Mesenchymal stem cell (in vitro differentiated cells and primary cell): Measurements from ENCODE around the gene DUS2.
"Not testable (repeated sequence)": the region's sequence is repeated elsewhere in the genome, so short reads cannot be mapped to it uniquely, and the experiment has no call there.

ENCODE experiments used
- DNase-seq: peaks from one replicate; pipeline ENCODE4 v3.0.0-alpha.2; 2013
- H2AFZ ChIP-seq: one replicate; pipeline ENCODE4 v1.6.1; 2013; ENCODE audit warnings: low read depth, mild to moderate bottlenecking, control low read depth, inconsistent platforms, low read length, moderate library complexity
- H2AK5ac ChIP-seq: 2 replicates; pipeline ENCODE4 v1.6.1; 2013; ENCODE audit warnings: low read length, moderate library complexity, mild to moderate bottlenecking, inconsistent platforms; ENCODE audit not compliant: severe bottlenecking
- H2BK120ac ChIP-seq: one replicate; pipeline ENCODE4 v1.6.1; 2013; ENCODE audit warnings: low read depth, mild to moderate bottlenecking, inconsistent platforms, low read length, moderate library complexity
- H2BK12ac ChIP-seq, 2 experiments: one replicate each; pipeline ENCODE4 v1.6.1; 2013; ENCODE audit warnings: inconsistent platforms in 2 of 2, low read length in 2 of 2, mild to moderate bottlenecking in 2 of 2, moderate library complexity in 2 of 2, control low read depth in 1 of 2
- H2BK15ac ChIP-seq: one replicate; pipeline ENCODE4 v1.6.1; 2013; ENCODE audit warnings: mild to moderate bottlenecking, low read depth, inconsistent platforms; ENCODE audit not compliant: poor library complexity, severe bottlenecking
- H2BK5ac ChIP-seq: 2 replicates; pipeline ENCODE4 v1.6.1; 2013; ENCODE audit warnings: low read depth, mild to moderate bottlenecking, low read length, control low read depth, inconsistent platforms; ENCODE audit not compliant: poor library complexity, severe bottlenecking
- H3K14ac ChIP-seq, 2 experiments: one replicate each; pipeline ENCODE4 v1.6.1; 2013; ENCODE audit warnings: inconsistent platforms in 2 of 2, low read length in 2 of 2, control low read depth in 1 of 2, mild to moderate bottlenecking in 1 of 2, moderate library complexity in 1 of 2
- H3K18ac ChIP-seq, 2 experiments: one replicate each; pipeline ENCODE4 v1.6.1; 2013; ENCODE audit warnings: inconsistent platforms in 2 of 2, low read length in 2 of 2, control low read depth in 1 of 2, low read depth in 1 of 2, mild to moderate bottlenecking in 1 of 2
- H3K23ac ChIP-seq, 2 experiments: one replicate each; pipeline ENCODE4 v1.6.1; 2013; ENCODE audit warnings: inconsistent platforms in 2 of 2, low read length in 2 of 2, mild to moderate bottlenecking in 2 of 2, moderate library complexity in 2 of 2, control low read depth in 1 of 2
- H3K27ac ChIP-seq: 2 replicates; pipeline ENCODE4 v1.5.1; 2013; ENCODE audit warnings: mild to moderate bottlenecking, moderate library complexity, low read length, control low read depth, inconsistent platforms; ENCODE audit not compliant: poor library complexity, severe bottlenecking
- H3K27me3 ChIP-seq, 2 experiments: 2 replicates each; pipeline versions ENCODE4 v1.6.1 to v1.7.0; 2013; ENCODE audit warnings: low read length in 2 of 2, mild to moderate bottlenecking in 2 of 2, moderate library complexity in 2 of 2, control low read depth in 1 of 2, inconsistent platforms in 1 of 2; ENCODE audit not compliant: control insufficient read depth in 1 of 2, insufficient read depth in 1 of 2
- H3K36me3 ChIP-seq, 2 experiments: 2 replicates each; pipeline versions ENCODE4 v1.6.1 to v1.7.0; 2013; ENCODE audit warnings: low read length in 2 of 2, control low read depth in 1 of 2, inconsistent platforms in 1 of 2, low read depth in 1 of 2, mild to moderate bottlenecking in 1 of 2; ENCODE audit not compliant: insufficient read depth in 2 of 2, control insufficient read depth in 1 of 2
- H3K4ac ChIP-seq, 2 experiments: one replicate each; pipeline ENCODE4 v1.6.1; 2013; ENCODE audit warnings: inconsistent platforms in 2 of 2, low read length in 2 of 2, mild to moderate bottlenecking in 2 of 2, moderate library complexity in 2 of 2, control low read depth in 1 of 2, low read depth in 1 of 2
- H3K4me1 ChIP-seq: 2 replicates; pipeline ENCODE4 v1.6.1; 2013; ENCODE audit warnings: low read depth, low read length, control low read depth; ENCODE audit not compliant: control insufficient read depth, insufficient read depth
- H3K4me2 ChIP-seq: 2 replicates; pipeline ENCODE4 v1.6.1; 2013; ENCODE audit warnings: low read length, mild to moderate bottlenecking, inconsistent platforms; ENCODE audit not compliant: poor library complexity, severe bottlenecking
- H3K4me3 ChIP-seq, 2 experiments: 2 replicates each; pipeline versions ENCODE4 v1.5.1 to v1.7.0; 2013; ENCODE audit warnings: low read length in 2 of 2, mild to moderate bottlenecking in 2 of 2, control low read depth in 1 of 2, low read depth in 1 of 2; ENCODE audit not compliant: insufficient read depth in 1 of 2
- H3K79me1 ChIP-seq: replicated peaks from 2 replicates; pipeline ENCODE4 v1.6.1; 2013; ENCODE audit warnings: mild to moderate bottlenecking, control low read depth, low read length, inconsistent platforms; ENCODE audit not compliant: poor library complexity, severe bottlenecking
- H3K9ac ChIP-seq: 2 replicates; pipeline ENCODE4 v1.7.0; 2013; ENCODE audit warnings: mild to moderate bottlenecking, low read length, moderate library complexity
- H3K9me3 ChIP-seq: 2 replicates; pipeline ENCODE4 v1.7.0; 2013; ENCODE audit warnings: mild to moderate bottlenecking, low read length; ENCODE audit not compliant: control insufficient read depth
- H4K8ac ChIP-seq: one replicate; pipeline ENCODE4 v1.6.1; 2013; ENCODE audit warnings: inconsistent platforms, mild to moderate bottlenecking, low read length, moderate library complexity
- H4K91ac ChIP-seq: one replicate; pipeline ENCODE4 v1.6.1; 2013; ENCODE audit warnings: mild to moderate bottlenecking, low read length, inconsistent platforms
- WGBS: methylation state at CpG from one replicate; pipeline ENCODE4 v1.1.7; 2013; ENCODE audit warnings: mixed read lengths; 5-methylcytosine and 5-hydroxymethylcytosine counted together

DUS2 gene

GRCh38 chr16:68097895-68098294 is 74.8 kb downstream of the DUS2 start:
- WGBS: 100% methylated on average over 2 of the region's 3 CpGs
- H3K18ac ChIP-seq: no peak overlapping the region

GRCh38 chr16:68100488-68100887 is 77.4 kb downstream of the DUS2 start:
- Histone ChIP-seq H3K9me3 (peaks cover 5% of the 10 kb centered on the region), H2BK12ac (no peak overlapping the region), H3K4me2 (no peak overlapping the region), H3K36me3 (no peaks in the 10 kb centered on the region), H3K23ac (no peak overlapping the region), H3K4ac (no peak overlapping the region), H2AK5ac (no peak overlapping the region), H3K4me1 (no peaks in the 10 kb centered on the region), H2BK120ac (no peak overlapping the region), H4K8ac (no peak overlapping the region), H2AFZ (no peak overlapping the region), H3K14ac (no peak overlapping the region), H2BK5ac (no peak overlapping the region), H3K79me1 (peaks cover 18% of the 10 kb centered on the region), H3K27ac (no peak overlapping the region), H3K4me3 (no peak overlapping the region), H2BK15ac (no peak overlapping the region), H3K9ac (no peak overlapping the region), H4K91ac (no peak overlapping the region), H3K18ac (no peak overlapping the region), H3K27me3 (no peaks in the 10 kb centered on the region)
- WGBS: 88% methylated on average over 4 of the region's 4 CpGs
- DNase-seq: no peak

More at GRCh38 chr16:68097895-68098294, 74.8 kb downstream of the DUS2 start:
- Histone ChIP-seq H2BK5ac (no peak overlapping the region), H3K27ac (no peak overlapping the region), H3K4me1 (no peaks in the 10 kb centered on the region), H3K4me3 (no peak overlapping the region), H2BK15ac (no peak overlapping the region), H3K23ac (no peak overlapping the region), H3K4ac (no peak overlapping the region), H3K9me3 (no peaks in the 10 kb centered on the region), H3K14ac (no peak overlapping the region), H3K9ac (no peak overlapping the region), H2AK5ac (no peak overlapping the region), H3K4me2 (no peak overlapping the region), H3K27me3 (no peaks in the 10 kb centered on the region), H3K79me1 (peaks cover 23% of the 10 kb centered on the region), H4K91ac (no peak overlapping the region), H4K8ac (no peak overlapping the region), H2BK12ac (no peak overlapping the region), H2AFZ (no peak overlapping the region), H2BK120ac (no peak overlapping the region), H3K36me3 (no peaks in the 10 kb centered on the region)
- no peak for DNase-seq

GRCh38 chr16:68105611-68106010 is 82.5 kb downstream of the DUS2 start:
- Histone ChIP-seq H4K8ac (no peak overlapping the region), H3K27me3 (no peaks in the 10 kb centered on the region), H3K18ac (no peak overlapping the region), H3K23ac (no peak overlapping the region), H2BK5ac (no peak overlapping the region), H3K36me3 (no peaks in the 10 kb centered on the region), H3K4me2 (no peak overlapping the region), H2BK15ac (no peak overlapping the region), H3K14ac (no peak overlapping the region), H3K4me3 (no peak overlapping the region), H2BK120ac (no peak overlapping the region), H3K4me1 (no peaks in the 10 kb centered on the region), H4K91ac (no peak overlapping the region), H2AFZ (no peak overlapping the region), H2AK5ac (no peak overlapping the region), H3K9ac (no peak overlapping the region), H2BK12ac (no peak overlapping the region), H3K79me1 (peaks cover 11% of the 10 kb centered on the region), H3K9me3 (peaks cover 21% of the 10 kb centered on the region), H3K27ac (no peak overlapping the region), H3K4ac (no peak overlapping the region)
- DNase-seq: no peak
- 100% methylated on average over 3 of the region's 3 CpGs for WGBS

GRCh38 chr16:68107230-68107928 is 84.3 kb downstream of the DUS2 start:
- DNase-seq, H2AK5ac ChIP-seq, H3K4me2 ChIP-seq, H2BK15ac ChIP-seq, H2BK120ac ChIP-seq, H3K14ac ChIP-seq, H3K4me1 ChIP-seq, H3K27me3 ChIP-seq, H3K23ac ChIP-seq, H3K9ac ChIP-seq, H2BK5ac ChIP-seq, H3K36me3 ChIP-seq, H2AFZ ChIP-seq, H3K18ac ChIP-seq, H4K91ac ChIP-seq, H4K8ac ChIP-seq, H3K4ac ChIP-seq, H3K4me3 ChIP-seq, H3K27ac ChIP-seq, H2BK12ac ChIP-seq: not testable (repeated sequence)
- Histone ChIP-seq H3K9me3 (peaks cover 29% of the 10 kb centered on the region), H3K79me1 (peaks cover 13% of the 10 kb centered on the region)
- WGBS: 98% methylated on average over 6 of the region's 9 CpGs
